GM21737 (cell line): ENCODE data around the gene FN1.
"Not testable (repeated sequence)": the region's sequence is repeated elsewhere in the genome, so short reads cannot be mapped to it uniquely, and the experiment has no call there.

Experiments used
- ATAC-seq: cut with Tn5 transposase; IDR thresholded peaks from one replicate; pipeline ENCODE4 v1.9.1; 2021; ENCODE audit warnings: mild to moderate bottlenecking, moderate library complexity; ENCODE audit not compliant: unreplicated experiment

FN1 gene

DNA sequence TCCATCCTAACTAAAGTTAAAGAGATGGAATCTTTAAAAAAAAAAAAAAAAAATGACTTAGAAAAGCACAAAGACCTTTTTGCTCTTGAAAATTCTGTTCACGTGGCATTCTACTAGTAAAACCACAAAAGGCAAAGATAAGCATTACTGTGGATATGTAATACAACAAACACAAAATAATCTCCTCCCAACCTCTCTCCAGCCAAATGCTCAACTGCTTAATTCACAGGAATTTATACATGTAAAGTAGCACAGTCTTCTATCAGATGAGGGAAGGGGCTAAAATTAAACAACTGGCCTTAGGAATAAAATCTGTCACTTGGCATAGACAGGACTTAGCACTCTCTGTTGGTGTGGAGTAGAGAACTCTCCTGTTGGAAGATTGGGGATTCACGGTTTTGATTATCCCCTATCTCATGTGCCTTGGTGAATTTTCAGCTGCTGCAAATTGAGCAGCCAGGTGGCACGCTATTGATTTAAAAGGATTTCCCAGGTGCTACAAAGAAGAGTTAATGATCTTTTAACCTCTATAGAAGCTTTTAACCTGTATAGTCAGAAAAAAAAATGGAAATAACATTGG lies 66.6 kb downstream of the FN1 start:
- ATAC-seq, result no peak

- no peak for ATAC-seq
These were observed 67.4 kb downstream of the FN1 start for GRCh38 chr2:215368493-215368809.

DNA sequence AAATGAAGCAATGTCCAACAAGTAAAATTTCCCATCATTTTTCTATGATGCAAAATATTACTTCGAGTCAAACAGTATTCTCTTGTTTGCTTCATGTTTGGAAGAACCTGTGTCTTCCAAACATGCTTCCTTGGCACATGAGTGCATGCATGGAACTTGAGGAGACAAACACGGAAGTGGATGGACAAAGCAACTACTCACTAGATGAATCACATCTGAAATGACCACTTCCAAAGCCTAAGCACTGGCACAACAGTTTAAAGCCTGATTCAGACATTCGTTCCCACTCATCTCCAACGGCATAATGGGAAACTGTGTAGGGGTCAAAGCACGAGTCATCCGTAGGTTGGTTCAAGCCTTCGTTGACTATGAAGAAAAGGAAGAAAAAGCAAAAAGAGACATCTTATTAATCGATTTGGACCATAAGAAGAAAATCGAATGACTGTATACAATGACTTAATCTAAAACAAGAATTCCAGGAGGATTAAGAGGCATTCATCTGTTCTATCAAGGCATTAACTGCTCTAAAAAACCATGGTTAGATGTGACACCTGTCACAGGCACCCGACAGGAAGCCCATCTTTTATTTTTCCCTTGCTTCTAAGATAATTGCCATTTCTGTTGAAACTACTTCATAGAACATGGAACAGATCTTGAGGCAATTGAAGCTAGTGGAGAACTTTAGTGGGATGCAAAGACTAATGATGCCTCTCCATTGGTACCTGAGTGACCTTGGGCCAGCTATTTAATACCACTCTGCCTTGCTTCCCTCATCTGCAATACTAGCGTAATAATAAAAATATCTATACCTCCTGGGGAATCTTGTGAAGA lies 68.0 kb downstream of the FN1 start:
- ATAC-seq, result no peak

DNA sequence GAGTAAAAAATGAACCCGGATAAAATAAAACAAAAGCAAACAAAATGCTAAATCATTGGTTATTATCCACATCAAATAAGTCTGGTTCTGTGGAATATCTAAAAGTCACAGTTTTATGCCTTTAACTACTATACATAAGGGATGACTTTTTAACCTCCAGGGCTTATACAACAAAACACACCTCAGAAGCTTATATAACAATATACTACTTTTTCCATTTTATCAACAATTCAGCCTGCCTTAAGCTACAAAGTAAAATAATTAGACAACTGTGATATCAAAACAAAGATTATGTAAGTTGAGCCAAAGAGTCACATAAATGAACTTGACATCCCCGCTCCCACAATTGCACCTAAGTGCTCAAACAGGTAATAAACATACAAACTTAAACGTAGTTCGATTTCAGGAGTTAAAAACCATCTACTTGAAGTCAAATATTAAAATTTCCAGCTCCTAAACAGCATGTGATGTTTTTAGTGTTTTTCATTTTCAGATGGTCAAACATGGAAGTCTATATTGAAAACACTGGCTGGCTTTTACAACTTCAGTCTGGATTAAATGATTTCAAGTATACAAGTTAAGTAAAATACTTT lies 69.3 kb downstream of the FN1 start:
- ATAC-seq, result no peak

- no peak for ATAC-seq
These were observed 70.6 kb downstream of the FN1 start for GRCh38 chr2:215365184-215365658.

GRCh38 chr2:215364157-215365155 lies 71.4 kb downstream of the FN1 start:
- ATAC-seq, result no peak

DNA sequence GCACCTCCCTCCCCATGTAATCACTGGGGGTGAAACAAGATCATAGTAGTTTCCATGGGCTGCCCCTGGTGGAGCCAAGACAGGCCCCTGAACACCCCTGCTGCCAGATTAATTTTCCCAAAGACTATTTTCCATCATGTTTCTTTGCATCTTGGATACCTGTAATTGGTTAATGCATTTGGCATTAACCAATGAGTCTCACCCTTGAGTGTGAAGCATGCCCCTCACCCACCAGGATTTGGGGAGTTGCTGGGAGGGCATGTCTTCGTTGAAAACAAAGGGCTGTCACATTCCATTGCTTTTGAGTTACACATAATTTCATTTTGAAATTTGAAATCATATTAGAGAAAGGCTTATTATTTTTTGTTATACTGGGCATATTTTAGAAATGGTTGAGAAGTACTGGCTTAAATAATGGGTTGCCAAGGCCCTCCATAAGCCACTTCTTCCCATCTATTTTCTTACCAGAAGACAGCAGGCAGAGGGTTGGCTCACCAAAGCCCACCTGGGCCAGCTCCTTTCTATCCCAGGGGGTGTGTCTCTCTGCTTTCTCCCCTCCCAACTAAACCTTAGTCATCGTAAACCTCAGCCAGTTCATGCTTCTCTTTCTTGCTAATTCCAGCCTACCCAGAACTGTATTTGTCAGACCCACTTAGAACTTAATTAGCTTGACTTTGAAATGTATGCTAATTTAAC lies 72.3 kb downstream of the FN1 start:
- ATAC-seq, result no peak

DNA sequence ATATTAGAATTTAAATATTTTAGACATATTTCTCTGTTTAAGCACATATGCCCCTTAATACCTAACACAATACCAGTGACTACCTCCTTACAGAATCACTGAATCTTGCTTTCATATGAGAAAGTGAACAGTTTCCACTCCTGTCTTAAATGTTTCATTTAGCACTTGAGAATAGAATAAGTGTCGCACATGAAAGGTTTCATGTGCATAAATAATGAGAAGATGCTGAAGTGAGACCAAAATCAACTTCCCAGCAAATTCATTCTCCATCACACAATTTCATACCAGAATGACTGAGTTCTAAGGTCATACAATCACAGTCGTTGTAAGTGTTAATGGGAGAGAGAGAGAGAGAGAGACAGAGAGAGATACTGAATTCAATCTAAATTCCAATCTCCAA lies 72.8 kb downstream of the FN1 start:
- no peak for ATAC-seq

DNA sequence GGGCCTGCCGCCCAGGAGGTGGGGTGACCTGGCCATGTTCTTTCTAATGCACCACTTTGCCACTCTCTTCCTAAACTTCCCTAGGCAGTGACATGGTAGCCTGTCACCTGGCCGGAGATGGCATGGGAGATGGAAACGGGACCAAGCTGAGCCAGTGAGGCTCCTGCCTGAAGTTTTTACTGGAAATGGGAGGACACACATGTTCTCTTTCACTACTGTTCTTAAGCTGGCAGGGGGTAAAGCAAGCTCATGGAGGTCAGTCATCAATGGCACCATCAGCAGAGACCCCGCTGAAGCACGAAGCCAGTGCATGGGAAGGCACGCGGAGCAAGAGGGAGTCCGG lies 73.3 kb downstream of the FN1 start:
- no peak for ATAC-seq

- no peak for ATAC-seq
These were observed 73.8 kb downstream of the FN1 start for GRCh38 chr2:215361876-215362561.

DNA sequence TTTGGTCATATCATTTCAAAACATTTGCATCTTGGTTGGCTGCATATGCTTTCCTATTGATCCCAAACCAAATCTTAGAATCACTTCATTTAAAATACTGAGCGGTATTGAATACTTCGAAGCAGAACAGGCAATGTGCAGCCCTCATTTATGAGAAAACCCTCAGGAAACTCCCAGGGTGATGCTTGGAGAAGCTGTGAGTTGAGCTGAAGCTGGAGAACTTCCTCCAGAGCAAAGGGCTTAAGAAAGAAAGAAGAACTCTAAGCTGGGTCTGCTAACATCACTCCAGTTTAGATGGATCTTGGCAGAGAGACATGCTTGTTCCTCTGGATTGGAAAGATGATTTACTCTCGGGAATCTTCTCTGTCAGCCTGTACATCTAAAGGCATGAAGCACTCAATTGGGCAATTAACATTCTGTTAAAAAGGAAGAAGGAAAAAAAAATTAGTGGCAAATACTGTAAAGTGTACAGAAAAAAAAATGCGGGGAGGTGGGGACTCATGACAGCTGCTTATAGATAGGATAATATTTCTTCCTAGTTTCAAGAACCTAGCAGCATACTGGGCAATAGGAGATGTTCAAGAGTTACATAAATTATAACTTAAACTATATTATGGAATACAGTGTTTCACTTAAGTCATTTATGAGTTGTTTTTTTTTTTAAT lies 74.5 kb downstream of the FN1 start:
- no peak for ATAC-seq

DNA sequence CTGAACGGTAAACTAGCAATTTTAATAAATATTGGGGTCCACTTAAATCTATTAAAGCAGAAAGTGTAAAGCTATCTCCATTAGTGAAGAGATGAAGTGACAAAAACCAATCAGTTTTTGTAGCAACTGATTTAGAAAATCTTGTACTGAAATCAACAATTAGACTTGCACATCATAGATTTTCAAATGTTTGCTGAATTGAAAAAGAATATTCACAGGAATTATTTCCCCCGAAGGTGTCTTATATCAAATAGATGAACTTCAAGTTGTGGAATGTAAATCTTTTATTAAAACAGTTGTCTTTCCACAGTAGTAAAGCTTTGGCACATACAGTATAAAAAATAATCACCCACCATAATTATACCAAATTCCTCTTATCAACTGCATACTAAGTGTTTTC lies 75.3 kb downstream of the FN1 start:
- no peak for ATAC-seq

GRCh38 chr2:215360059-215360458 lies 75.8 kb downstream of the FN1 start:
- not testable (repeated sequence) for ATAC-seq

GRCh38 chr2:215359576-215359922 lies 76.3 kb downstream of the FN1 start:
- no peak for ATAC-seq

DNA sequence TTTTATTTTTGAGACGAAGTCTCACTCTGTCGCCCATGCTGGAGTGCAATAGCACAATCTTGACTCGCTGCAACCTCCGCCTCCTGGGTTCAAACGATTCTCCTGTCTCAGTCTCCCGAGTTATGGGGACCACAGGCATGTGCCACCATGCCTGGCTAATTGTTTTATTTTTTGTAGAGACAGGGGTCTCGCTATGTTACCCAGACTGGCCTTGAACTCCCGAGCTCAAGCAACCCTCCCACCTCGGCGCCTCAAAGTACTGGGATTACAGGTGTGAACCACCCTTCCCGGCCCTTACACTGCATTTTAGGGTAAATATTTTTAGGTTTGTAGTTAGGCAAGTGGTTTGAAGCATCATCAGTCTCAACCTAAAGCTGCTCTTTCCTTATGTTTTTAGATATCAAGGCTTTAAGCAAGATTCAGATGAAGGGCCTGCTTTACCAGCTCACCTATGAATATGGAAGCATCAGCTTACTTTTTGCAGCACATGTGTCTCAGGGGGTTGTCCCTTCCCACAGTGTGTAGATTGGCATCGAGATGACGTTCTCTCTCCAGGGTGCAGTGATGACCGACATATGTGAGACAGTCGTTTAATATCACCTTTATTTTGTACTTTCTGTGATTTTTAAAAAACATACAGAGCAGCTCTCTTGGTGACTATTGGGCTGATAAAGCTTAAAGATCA lies 76.8 kb downstream of the FN1 start:
- ATAC-seq, result no peak

GRCh38 chr2:215358312-215358845 lies 77.5 kb downstream of the FN1 start:
- ATAC-seq, result no peak

DNA sequence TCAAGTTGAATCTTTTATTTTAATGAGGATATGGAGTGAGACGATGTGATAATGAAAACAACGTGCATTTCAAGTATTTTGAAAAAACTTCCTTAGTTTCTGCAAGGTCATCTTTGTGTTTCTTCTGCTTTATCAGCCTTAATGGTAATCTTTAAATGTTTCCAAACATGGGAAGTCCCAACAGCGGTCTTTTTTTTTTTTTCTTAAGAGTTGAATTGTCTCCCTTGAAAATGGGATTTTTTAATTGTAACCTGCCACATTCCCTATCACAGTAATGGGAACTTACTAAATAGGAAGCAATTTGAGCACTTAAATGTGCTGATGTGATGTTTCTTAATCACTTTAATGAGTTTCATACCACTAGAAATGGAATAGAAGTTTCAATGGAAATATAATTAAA lies 78.2 kb downstream of the FN1 start:
- no peak for ATAC-seq

GRCh38 chr2:215356948-215357461 lies 78.9 kb downstream of the FN1 start:
- ATAC-seq, result no peak
